Esophagus muscularis mucosa (tissue), 4 donors: ENCODE data around the gene EFCAB11. TPM values are rescaled to one million over a fixed set of nuclear protein-coding genes. Genes with fewer than 3 reads are reported as not detected.
A peak's percentile ranks its signal among the peaks of the same experiment; 100 is the strongest.
"Not testable (repeated sequence)": the region's sequence is repeated elsewhere in the genome, so short reads cannot be mapped to it uniquely, and the experiment has no call there.

Source experiments
- DNase-seq: peaks from one replicate; pipeline ENCODE4 v3.0.0-alpha.2; 2017; ENCODE audit errors: extremely low spot score
- H3K27ac ChIP-seq, 4 donors: fragments of 200-600 bp; sonication (generic); replicated peaks in 1 of 4; 1 replicate in 3 of 4; 2 replicates in 1 of 4; pipeline ENCODE4 v1.5.1; 2016 to 2019; ENCODE audit warnings: mild to moderate bottlenecking in 1 of 4
- H3K27me3 ChIP-seq, 4 donors: fragments of 200-600 bp; sonication (generic); one replicate each; pipeline versions ENCODE4 v1.5.1 to v1.6.0; 2016 to 2019
- H3K36me3 ChIP-seq, 4 donors: fragments of 200-600 bp; sonication (generic); one replicate each; pipeline ENCODE4 v1.5.1; 2016 to 2019
- H3K4me1 ChIP-seq, 4 donors: fragments of 200-600 bp; sonication (generic); one replicate each; pipeline ENCODE4 v1.5.1; 2016 to 2019
- H3K4me3 ChIP-seq, 4 donors: fragments of 200-600 bp; sonication (generic); 1 replicate in 2 of 4; 2 replicates in 2 of 4; pipeline ENCODE4 v1.5.1; 2016 to 2019; ENCODE audit warnings: mild to moderate bottlenecking in 4 of 4, moderate library complexity in 1 of 4
- H3K9me3 ChIP-seq, 4 donors: fragments of 200-600 bp; sonication (generic); 1 replicate in 3 of 4; 2 replicates in 1 of 4; pipeline ENCODE4 v1.5.1; 2016 to 2019
- CTCF ChIP-seq, 3 experiments: fragments of 200-600 bp in 2 of 3; fragments of 450-650 bp in 1 of 3; sonication (generic) in 2 of 3; IDR thresholded peaks; one replicate each; pipeline ENCODE4 v1.5.1; 2017 to 2019; ENCODE audit warnings: antibody characterized with exemption in 3 of 3, mild to moderate bottlenecking in 2 of 3, moderate library complexity in 1 of 3
- EP300 ChIP-seq: sonication (generic); formaldehyde crosslinking; IDR thresholded peaks from one replicate; pipeline ENCODE4 v1.6.1; 2017; ENCODE audit warnings: antibody characterized with exemption
- POLR2A ChIP-seq: fragments of 450-650 bp; IDR thresholded peaks from one replicate; pipeline ENCODE4 v1.6.1; 2017; ENCODE audit warnings: antibody characterized with exemption, moderate library complexity, mild to moderate bottlenecking, low read depth
- POLR2AphosphoS5 ChIP-seq, 2 donors: sonication (generic); formaldehyde crosslinking; IDR thresholded peaks; one replicate each; pipeline ENCODE4 v1.6.1; 2017; ENCODE audit warnings: antibody characterized with exemption in 2 of 2
- WGBS: methylation state at CpG from one replicate; pipeline ENCODE4 v1.1.5; 2018; 5-methylcytosine and 5-hydroxymethylcytosine counted together
- intact Hi-C: fragments of 100-400 bp; cut with DNase I; formaldehyde crosslinking; loops from one replicate; pipeline ENCODE4 v1.15.1; 2023
- total RNA-seq, 4 donors: library from RNA; depleted of rRNA; stranded (reverse); fragments of >200 nt; gene quantifications; one replicate each; pipeline versions ENCODE4 v1.1.0 to v1.2.1, GENCODE V29; 2016

Gene EFCAB11
- total RNA-seq, 4 donors from 2014 or later, result 3.1 to 15.0 (median 6.1) TPM

DNA sequence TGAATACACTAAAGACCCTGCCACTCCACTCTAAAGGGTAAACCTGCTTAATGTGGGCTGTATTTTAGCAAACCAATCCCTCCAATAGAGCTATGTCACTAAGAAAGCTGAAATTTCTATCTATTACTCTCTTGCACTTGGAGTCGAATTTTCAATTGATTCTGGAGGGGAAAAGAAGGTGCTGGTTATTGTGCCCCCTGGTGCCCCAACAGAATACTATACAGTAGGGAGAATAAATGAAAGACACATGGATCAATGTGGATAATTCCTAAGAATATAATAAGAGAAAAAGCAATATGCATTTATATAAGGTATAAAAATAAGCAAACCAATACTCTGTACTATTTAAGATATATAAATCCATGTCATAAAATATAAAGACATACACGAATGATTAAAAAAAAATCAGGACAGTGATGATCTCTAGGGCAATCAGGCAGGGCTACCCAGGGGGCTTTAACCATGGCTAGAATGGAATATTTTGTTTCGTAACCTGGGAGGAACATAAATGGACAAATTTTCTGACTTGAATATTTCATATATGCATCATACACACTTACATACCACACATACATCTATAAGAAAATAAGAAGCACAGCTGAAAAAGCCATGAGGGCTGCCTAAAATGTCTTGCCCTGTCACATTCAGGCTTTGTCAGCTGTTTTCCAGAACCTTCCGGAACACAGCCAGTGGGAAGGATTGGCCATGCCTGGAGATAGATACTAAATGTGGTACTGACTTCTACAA is 54.4 kb downstream of the EFCAB11 start:
- intact Hi-C loops, result no loop called here
- H3K9me3 ChIP-seq, result no peaks in the 10 kb centered on the region
- H3K4me1 ChIP-seq, result peaks cover 6 to 9% (median 8%) of the 10 kb centered on the region in 4 donors
- no peak overlapping the region for H3K4me3 ChIP-seq
- WGBS, result 71% methylated on average over 4 of the region's 4 CpGs
- H3K36me3 ChIP-seq, result no peaks in the 10 kb centered on the region
- no peak overlapping the region for H3K27ac ChIP-seq
- no peak for DNase-seq
- TF ChIP-seq POLR2AphosphoS5 (IDR thresholded peaks at IDR 0.05), result no peak
- TF ChIP-seq POLR2A, result no peak
- TF ChIP-seq CTCF (IDR thresholded peaks at IDR 0.05), result peak; percentile 46 to 54 (median 52)
- TF ChIP-seq EP300, result no peak
- H3K27me3 ChIP-seq, result no peaks in the 10 kb centered on the region

DNA sequence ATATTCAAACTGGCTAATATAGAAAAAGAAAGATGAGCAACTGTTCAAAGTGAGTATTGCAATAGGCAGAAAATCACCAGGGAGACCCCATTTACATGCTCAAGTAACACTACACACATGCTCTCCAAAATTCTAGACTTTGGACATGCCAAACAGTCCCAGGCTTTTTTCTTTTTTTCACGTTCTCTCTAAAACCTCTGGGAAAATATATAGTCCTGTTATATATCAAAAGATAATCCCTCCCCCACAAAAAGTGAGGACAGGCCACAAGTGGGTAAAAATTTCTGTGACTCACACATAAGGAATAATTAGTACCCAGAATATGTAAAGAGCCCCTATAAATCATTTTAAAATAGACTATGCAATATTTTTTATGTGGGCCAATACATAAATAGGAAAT is 55.2 kb downstream of the EFCAB11 start:
- 100% methylated on average over 1 of the region's 1 CpG for WGBS
- H3K36me3 ChIP-seq, result no peaks in the 10 kb centered on the region
- H3K4me3 ChIP-seq, result no peak overlapping the region
- no peaks in the 10 kb centered on the region for H3K27me3 ChIP-seq
- no peak for DNase-seq
- no peaks in the 10 kb centered on the region for H3K9me3 ChIP-seq
- H3K27ac ChIP-seq, result no peak overlapping the region
- H3K4me1 ChIP-seq, result peaks cover 6 to 9% (median 8%) of the 10 kb centered on the region in 4 donors
- TF ChIP-seq CTCF (IDR thresholded peaks at IDR 0.05) (no peak), POLR2A (no peak), POLR2AphosphoS5 (IDR thresholded peaks at IDR 0.05) (no peak)
- intact Hi-C loops, result no loop called here

DNA sequence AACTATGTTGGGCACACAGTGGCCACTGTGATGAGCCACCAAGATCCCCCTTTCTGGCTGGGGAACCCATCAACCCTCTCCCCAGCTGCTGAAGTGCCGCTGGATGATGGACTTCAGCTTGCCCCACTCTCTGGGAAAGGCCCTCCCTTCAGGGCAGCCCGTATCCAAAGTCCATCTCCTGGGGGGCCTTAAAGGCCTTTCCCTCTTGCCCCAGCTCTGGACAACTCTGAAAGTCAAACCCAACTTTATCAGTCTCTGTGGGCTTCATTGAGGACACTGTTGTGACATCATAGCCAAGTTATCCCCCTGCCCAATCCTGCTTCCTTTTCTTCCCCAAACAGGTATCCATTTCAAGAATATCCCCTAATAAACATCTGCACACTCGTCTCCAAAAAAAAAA is 61.1 kb downstream of the EFCAB11 start:
- 89% methylated on average over 3 of the region's 3 CpGs for WGBS

GRCh38 chr14:89892953-89893352 is 61.6 kb downstream of the EFCAB11 start:
- intact Hi-C loops, result no loop called here
- WGBS, result 64% methylated on average over 6 of the region's 6 CpGs
- no peaks in the 10 kb centered on the region for H3K4me1 ChIP-seq
- no peaks in the 10 kb centered on the region for H3K9me3 ChIP-seq
- H3K27me3 ChIP-seq, result no peaks in the 10 kb centered on the region
- H3K27ac ChIP-seq, result no peak overlapping the region
- no peak for TF ChIP-seq EP300
- no peak for TF ChIP-seq POLR2A
- TF ChIP-seq CTCF (IDR thresholded peaks at IDR 0.05), result no peak
- no peak for TF ChIP-seq POLR2AphosphoS5 (IDR thresholded peaks at IDR 0.05)
- no peak overlapping the region for H3K4me3 ChIP-seq
- DNase-seq, result no peak
- H3K36me3 ChIP-seq, result no peaks in the 10 kb centered on the region

More for the DNA sequence above, 61.1 kb downstream of the EFCAB11 start:
- H3K4me1 ChIP-seq, H3K4me3 ChIP-seq, H3K27me3 ChIP-seq, H3K27ac ChIP-seq, DNase-seq, H3K9me3 ChIP-seq, H3K36me3 ChIP-seq, intact Hi-C loops: not testable (repeated sequence)

DNA sequence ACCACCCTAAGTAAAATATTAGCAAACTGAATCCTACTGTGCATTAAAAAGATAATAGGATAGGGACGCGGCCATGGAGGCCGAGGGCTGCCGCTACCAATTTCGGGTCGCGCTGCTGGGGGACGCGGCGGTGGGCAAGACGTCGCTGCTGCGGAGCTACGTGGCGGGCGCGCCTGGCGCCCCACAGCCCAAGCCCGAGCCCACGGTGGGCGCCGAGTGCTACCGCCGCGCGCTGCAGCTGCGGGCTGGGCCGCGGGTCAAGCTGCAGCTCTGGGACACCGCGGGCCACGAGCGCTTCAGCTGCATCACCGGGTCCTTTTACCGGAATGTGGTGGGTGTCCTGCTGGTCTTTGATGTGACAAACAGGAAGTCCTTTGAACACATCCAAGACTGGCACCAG is 62.8 kb downstream of the EFCAB11 start:
- H3K4me1 ChIP-seq, H3K36me3 ChIP-seq, H3K27ac ChIP-seq, H3K9me3 ChIP-seq, H3K27me3 ChIP-seq, intact Hi-C loops, H3K4me3 ChIP-seq, DNase-seq: not testable (repeated sequence)
- WGBS, result 94% methylated on average over 16 of the region's 35 CpGs

GRCh38 chr14:89891055-89891454 is 63.5 kb downstream of the EFCAB11 start:
- TF ChIP-seq POLR2AphosphoS5 (IDR thresholded peaks at IDR 0.05), result no peak
- TF ChIP-seq EP300, result no peak
- TF ChIP-seq POLR2A, result no peak
- TF ChIP-seq CTCF (IDR thresholded peaks at IDR 0.05), result no peak
- DNase-seq, result no peak
- H3K9me3 ChIP-seq, result no peaks in the 10 kb centered on the region
- H3K27ac ChIP-seq, result no peak overlapping the region
- H3K36me3 ChIP-seq, result no peaks in the 10 kb centered on the region
- intact Hi-C loops, result no loop called here
- H3K27me3 ChIP-seq, result no peaks in the 10 kb centered on the region
- H3K4me1 ChIP-seq, result no peaks in the 10 kb centered on the region
- WGBS, result 77% methylated on average over 1 of the region's 1 CpG
- no peak overlapping the region for H3K4me3 ChIP-seq
